ENCODE results near the gene DOLPP1. TPM values are rescaled to one million over a fixed set of nuclear protein-coding genes. Genes with fewer than 3 reads are reported as not detected.

The DOLPP1 gene
- total and polyA plus RNA-seq, 2 experiments from 2014 or later, result 11.6 to 12.8 TPM

DNA sequence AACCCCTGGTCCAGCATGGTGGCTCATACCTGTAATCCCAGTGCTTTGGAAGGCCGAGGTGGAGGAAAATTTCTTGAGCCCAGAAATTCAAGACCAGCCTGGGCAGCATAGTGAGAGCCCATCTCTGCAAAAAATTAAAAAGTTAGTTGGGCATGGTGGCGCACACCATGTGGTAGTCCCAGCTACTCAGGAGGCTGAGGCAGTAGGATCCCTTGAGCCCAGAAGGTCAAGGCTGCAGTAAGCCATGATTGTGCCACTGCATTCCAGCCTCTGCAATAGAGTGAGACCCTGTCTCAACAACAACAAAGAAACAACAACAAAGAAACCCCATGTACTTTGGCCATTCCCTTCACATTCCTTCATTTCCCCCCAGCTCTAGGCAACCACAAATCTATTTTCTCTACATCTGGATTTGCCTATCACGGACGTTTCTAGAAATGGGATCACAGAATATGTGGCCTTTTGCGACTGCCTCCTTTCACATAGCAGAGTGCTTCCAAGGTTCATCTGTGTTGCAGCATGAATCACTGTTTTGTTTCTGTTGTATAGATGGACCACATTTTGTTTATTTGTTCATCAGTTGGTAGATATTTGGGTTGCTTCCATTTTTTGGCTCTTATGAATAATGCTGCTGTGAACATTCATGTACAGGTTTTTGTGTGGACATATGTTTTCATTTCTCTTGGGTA, 26.6 kb upstream of the DOLPP1 start:
- Histone ChIP-seq H3K4me1 (ENCODE audit: insufficient read depth) (peaks cover 4% of the 10 kb centered on the region), H3K27me3 (replicated peaks; ENCODE audit: insufficient read depth) (no peaks in the 10 kb centered on the region), H3K4me2 (ENCODE audit: unreplicated experiment) (no peak overlapping the region), H3K9me3 (ENCODE audit: low read depth) (no peaks in the 10 kb centered on the region), H3F3A (ENCODE audit: insufficient read depth) (no peaks in the 10 kb centered on the region), H3K79me2 (ENCODE audit: insufficient read depth) (no peaks in the 10 kb centered on the region), H3K9me2 (ENCODE audit: insufficient read depth) (no peaks in the 10 kb centered on the region), H3K9ac (no peak overlapping the region), H3K36me3 (ENCODE audit: low read depth) (no peaks in the 10 kb centered on the region; the same call in 1 of the 2 replicates), H3K27ac (no peak overlapping the region), H3K4me3 (no peak overlapping the region), H4K20me1 (ENCODE audit: insufficient read depth) (no peaks in the 10 kb centered on the region), H2AFZ (no peak overlapping the region)
- TF ChIP-seq EZH2phosphoT487 (IDR thresholded peaks at IDR 0.05; ENCODE audit: insufficient read depth, low read depth) (no peak), EZH2 (IDR thresholded peaks at IDR 0.05; ENCODE audit: insufficient read depth, poor library complexity, severe bottlenecking) (no peak)
- in situ Hi-C loops (cut with MboI), result no loop called here
- WGBS, 2 experiments (ENCODE audit: low coverage in 1 of 2, low lambda C conversion rate in 2 of 2, missing lambda C conversion rate in 2 of 2), result 81 to 83% methylated on average over 5 of the region's 5 CpGs
- DNase-seq, result no peak

DNA sequence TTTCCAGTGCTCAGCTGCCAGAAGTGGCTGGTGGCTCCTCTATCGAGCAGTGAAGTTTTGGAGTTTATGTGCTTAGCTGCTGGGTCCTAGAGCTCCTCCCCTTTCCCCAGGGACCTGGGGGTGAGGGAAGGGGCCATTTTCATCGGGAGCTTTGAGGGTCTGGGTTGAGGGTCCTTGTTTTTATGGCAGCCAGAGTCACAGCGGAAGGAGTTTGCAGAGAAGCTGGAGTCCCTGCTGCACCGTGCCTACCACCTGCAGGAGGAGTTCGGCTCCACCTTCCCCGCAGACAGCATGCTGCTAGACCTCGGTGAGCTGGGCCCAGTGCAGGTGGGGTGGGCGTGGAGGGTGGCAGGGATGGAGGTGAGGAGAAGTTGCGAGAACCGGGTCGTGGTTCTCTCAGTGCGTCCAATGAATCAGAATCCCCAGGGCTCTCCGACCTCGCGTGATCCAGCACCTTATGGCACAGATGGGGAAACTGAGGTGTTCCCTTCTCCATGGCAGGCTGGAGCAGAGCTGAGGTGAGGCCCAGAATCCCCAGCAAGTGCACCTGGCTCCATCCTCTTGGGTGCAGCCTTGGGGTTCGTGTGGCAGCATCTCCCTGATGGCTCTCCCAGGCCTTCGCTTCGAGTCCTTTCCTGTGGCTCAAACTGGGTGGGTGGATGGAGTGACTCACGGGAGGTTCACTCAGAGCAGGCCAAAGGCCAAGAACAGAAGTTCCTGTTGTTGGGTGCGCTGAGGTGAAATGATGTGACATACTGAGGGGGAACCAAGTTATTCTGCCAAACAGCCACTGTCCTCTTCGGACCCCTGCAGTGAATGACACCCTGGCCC, 21.7 kb upstream of the DOLPP1 start:
- H3K9me2 ChIP-seq (ENCODE audit: insufficient read depth), result no peaks in the 10 kb centered on the region
- H3K27ac ChIP-seq, result no peak overlapping the region
- 65 to 69% methylated on average over 21 of the region's 21 CpGs for WGBS, 2 experiments (ENCODE audit: low coverage in 1 of 2, low lambda C conversion rate in 2 of 2, missing lambda C conversion rate in 2 of 2)
- H3K9me3 ChIP-seq (ENCODE audit: low read depth), result no peaks in the 10 kb centered on the region
- peak; percentile 81 for DNase-seq
- H3K9ac ChIP-seq, result no peak overlapping the region
- H3K4me3 ChIP-seq, result no peak overlapping the region
- H3K27me3 ChIP-seq (replicated peaks; ENCODE audit: insufficient read depth), result no peaks in the 10 kb centered on the region
- no peak overlapping the region for H3K4me2 ChIP-seq (ENCODE audit: unreplicated experiment)
- peaks cover 10% of the 10 kb centered on the region for H3K4me1 ChIP-seq (ENCODE audit: insufficient read depth)
- no peaks in the 10 kb centered on the region for H4K20me1 ChIP-seq (ENCODE audit: insufficient read depth)
- H2AFZ ChIP-seq, result no peak overlapping the region
- in situ Hi-C loops (cut with MboI), result no loop called here
- TF ChIP-seq EZH2phosphoT487 (IDR thresholded peaks at IDR 0.05; ENCODE audit: insufficient read depth, low read depth) (no peak), EZH2 (IDR thresholded peaks at IDR 0.05; ENCODE audit: insufficient read depth, poor library complexity, severe bottlenecking) (no peak)
- H3K79me2 ChIP-seq (ENCODE audit: insufficient read depth), result no peaks in the 10 kb centered on the region
- H3K36me3 ChIP-seq (ENCODE audit: low read depth), result no peaks in the 10 kb centered on the region
- no peaks in the 10 kb centered on the region for H3F3A ChIP-seq (ENCODE audit: insufficient read depth)

DNA sequence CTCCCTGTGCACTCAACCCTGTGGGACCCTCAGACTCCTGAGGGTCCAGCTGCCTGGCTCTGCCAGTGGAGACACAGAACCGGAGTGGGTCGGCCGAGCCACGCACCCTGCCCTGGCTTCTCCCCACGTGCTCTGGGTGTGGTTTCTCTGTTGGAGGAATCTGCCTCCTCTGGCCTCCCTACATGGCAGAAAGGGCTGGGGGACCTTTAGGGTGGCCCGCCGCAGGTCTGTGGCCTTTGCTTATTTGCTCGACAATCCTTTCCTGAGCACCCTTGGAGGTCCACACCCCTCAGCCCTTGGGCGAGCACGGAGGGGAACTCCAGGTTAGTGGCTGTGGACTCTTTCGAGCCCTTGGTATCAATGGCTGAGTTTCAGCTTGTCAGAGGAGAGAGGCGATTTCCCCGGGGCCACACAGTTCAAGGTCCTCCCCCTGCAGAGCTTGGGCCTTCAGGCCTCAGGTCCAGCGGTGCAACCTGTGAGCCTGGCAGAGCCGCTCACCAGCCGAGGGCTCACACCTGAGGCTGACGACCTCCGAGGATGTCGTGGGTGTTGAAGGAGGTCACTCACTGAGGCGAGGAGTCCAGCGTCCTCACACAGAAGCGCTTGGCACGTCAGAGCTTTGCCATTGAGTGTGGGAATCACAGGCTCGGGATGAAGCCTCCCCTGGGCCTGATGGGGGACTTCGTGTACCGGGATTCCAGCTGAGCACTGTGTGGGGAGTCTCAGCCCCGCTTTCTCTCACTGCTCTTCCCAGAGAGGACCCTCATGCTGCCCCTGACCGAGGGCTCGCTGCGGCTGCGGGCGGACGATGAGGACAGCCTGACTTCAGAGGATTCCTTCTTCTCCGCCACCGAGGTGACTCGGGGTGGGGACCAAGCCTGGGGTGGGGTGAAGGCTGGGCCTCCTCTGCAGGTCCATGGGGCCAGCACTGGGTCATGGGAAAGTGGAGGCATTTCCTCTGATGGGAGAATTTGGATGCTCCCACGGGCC, 20.8 kb upstream of the DOLPP1 start:
- no peak for DNase-seq
- H3K4me1 ChIP-seq (ENCODE audit: insufficient read depth), result peaks cover 10% of the 10 kb centered on the region
- WGBS, 2 experiments (ENCODE audit: low coverage in 1 of 2, low lambda C conversion rate in 2 of 2, missing lambda C conversion rate in 2 of 2), result 93 to 94% methylated on average over 31 to 37 of the region's 37 CpGs
- no peak overlapping the region for H3K27ac ChIP-seq
- H2AFZ ChIP-seq, result no peak overlapping the region
- no peak overlapping the region for H3K4me2 ChIP-seq (ENCODE audit: unreplicated experiment)
- no peak overlapping the region for H3K4me3 ChIP-seq
- H3K9ac ChIP-seq, result no peak overlapping the region
- no peaks in the 10 kb centered on the region for H3K27me3 ChIP-seq (replicated peaks; ENCODE audit: insufficient read depth)
- H4K20me1 ChIP-seq (ENCODE audit: insufficient read depth), result no peaks in the 10 kb centered on the region
- no peaks in the 10 kb centered on the region for H3K9me3 ChIP-seq (ENCODE audit: low read depth)
- no peaks in the 10 kb centered on the region for H3K9me2 ChIP-seq (ENCODE audit: insufficient read depth)
- H3K79me2 ChIP-seq (ENCODE audit: insufficient read depth), result no peaks in the 10 kb centered on the region
- TF ChIP-seq EZH2phosphoT487 (IDR thresholded peaks at IDR 0.05; ENCODE audit: insufficient read depth, low read depth) (no peak), EZH2 (IDR thresholded peaks at IDR 0.05; ENCODE audit: insufficient read depth, poor library complexity, severe bottlenecking) (no peak)
- H3F3A ChIP-seq (ENCODE audit: insufficient read depth), result no peaks in the 10 kb centered on the region
- peaks cover 5% of the 10 kb centered on the region; the same call in 1 of the 2 replicates for H3K36me3 ChIP-seq (ENCODE audit: low read depth)
- in situ Hi-C loops (cut with MboI), result no loop called here

DNA sequence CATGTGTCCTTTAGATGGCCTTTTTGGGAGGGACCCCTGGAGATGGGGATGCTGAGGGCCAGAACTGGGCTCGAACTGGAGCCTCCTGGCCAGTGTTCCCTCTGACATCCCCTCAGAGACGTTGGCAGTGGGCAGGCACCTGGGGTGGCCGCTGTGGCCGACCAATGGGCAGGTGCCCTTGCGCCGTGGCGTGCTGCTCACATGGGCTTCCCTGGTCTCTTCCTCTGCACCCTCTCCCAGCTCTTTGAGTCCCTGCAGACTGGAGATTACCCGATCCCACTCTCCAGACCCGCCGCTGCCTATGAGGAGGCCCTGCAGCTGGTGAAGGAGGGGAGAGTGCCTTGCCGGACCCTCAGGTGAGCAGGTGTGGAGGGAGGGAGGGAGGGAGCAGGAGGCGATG, 19.9 kb upstream of the DOLPP1 start:
- no peaks in the 10 kb centered on the region for H4K20me1 ChIP-seq (ENCODE audit: insufficient read depth)
- no peak for TF ChIP-seq EZH2 (IDR thresholded peaks at IDR 0.05; ENCODE audit: insufficient read depth, poor library complexity, severe bottlenecking)
- no peak for TF ChIP-seq EZH2phosphoT487 (IDR thresholded peaks at IDR 0.05; ENCODE audit: insufficient read depth, low read depth)

More for the DNA sequence above, 19.9 kb upstream of the DOLPP1 start:
- Histone ChIP-seq H3K27me3 (replicated peaks; ENCODE audit: insufficient read depth) (no peaks in the 10 kb centered on the region), H3K4me3 (no peak overlapping the region), H3K4me2 (ENCODE audit: unreplicated experiment) (no peak overlapping the region), H3K27ac (no peak overlapping the region), H3K9ac (no peak overlapping the region), H3K9me2 (ENCODE audit: insufficient read depth) (no peaks in the 10 kb centered on the region), H3K9me3 (ENCODE audit: low read depth) (no peaks in the 10 kb centered on the region), H2AFZ (no peak overlapping the region), H3K36me3 (ENCODE audit: low read depth) (peaks cover 6% of the 10 kb centered on the region; the same call in 1 of the 2 replicates), H3K79me2 (ENCODE audit: insufficient read depth) (no peaks in the 10 kb centered on the region), H3F3A (ENCODE audit: insufficient read depth) (no peaks in the 10 kb centered on the region), H3K4me1 (ENCODE audit: insufficient read depth) (peaks cover 10% of the 10 kb centered on the region)
- in situ Hi-C loops (cut with MboI), result no loop called here
- DNase-seq, result no peak
- WGBS, 2 experiments (ENCODE audit: low coverage in 1 of 2, low lambda C conversion rate in 2 of 2, missing lambda C conversion rate in 2 of 2), result 94% methylated on average over 8 to 12 of the region's 12 CpGs

All from GM23248 (cell line).